GM18511 (cell line): ENCODE measurements around the gene TUBGCP3.
"Not testable (repeated sequence)": the region's sequence is repeated elsewhere in the genome, so short reads cannot be mapped to it uniquely, and the experiment has no call there.

Experiments used
- ATAC-seq: cut with Tn5 transposase; IDR thresholded peaks from one replicate; pipeline ENCODE4 v1.9.1; 2021; ENCODE audit warnings: mild to moderate bottlenecking, moderate library complexity; ENCODE audit not compliant: unreplicated experiment

The TUBGCP3 gene

GRCh38 chr13:112486386-112487126 lies 101.4 kb downstream of the TUBGCP3 start:
- ATAC-seq, result no peak

GRCh38 chr13:112485814-112486213 lies 102.1 kb downstream of the TUBGCP3 start:
- ATAC-seq, result not testable (repeated sequence)

- ATAC-seq, result no peak
Measured at GRCh38 chr13:112483299-112483698, 104.7 kb downstream of the TUBGCP3 start.

GRCh38 chr13:112481458-112481857 lies 106.5 kb downstream of the TUBGCP3 start:
- no peak for ATAC-seq

- no peak for ATAC-seq
Measured at GRCh38 chr13:112479389-112479788, 108.6 kb downstream of the TUBGCP3 start.

- no peak for ATAC-seq
Measured at GRCh38 chr13:112477070-112477619, 110.8 kb downstream of the TUBGCP3 start.

- no peak for ATAC-seq
Measured at GRCh38 chr13:112475889-112476288, 112.1 kb downstream of the TUBGCP3 start.

GRCh38 chr13:112474869-112475268 lies 113.1 kb downstream of the TUBGCP3 start:
- ATAC-seq, result no peak

GRCh38 chr13:112473818-112474217 lies 114.1 kb downstream of the TUBGCP3 start:
- no peak for ATAC-seq

- ATAC-seq, result no peak
Measured at GRCh38 chr13:112469071-112469745, 118.7 kb downstream of the TUBGCP3 start.

GRCh38 chr13:112468069-112468468 lies 119.9 kb downstream of the TUBGCP3 start:
- no peak for ATAC-seq

- no peak for ATAC-seq
Measured at GRCh38 chr13:112467236-112467635, 120.7 kb downstream of the TUBGCP3 start.

GRCh38 chr13:112466132-112467058 lies 121.6 kb downstream of the TUBGCP3 start:
- ATAC-seq, result no peak

- ATAC-seq, result no peak
Measured at GRCh38 chr13:112465251-112466131, 122.5 kb downstream of the TUBGCP3 start.

GRCh38 chr13:112464720-112465119 lies 123.2 kb downstream of the TUBGCP3 start:
- ATAC-seq, result no peak

GRCh38 chr13:112462408-112462807 lies 125.5 kb downstream of the TUBGCP3 start:
- ATAC-seq, result no peak

GRCh38 chr13:112457485-112457884 lies 130.5 kb downstream of the TUBGCP3 start:
- no peak for ATAC-seq

- ATAC-seq, result no peak
Measured at GRCh38 chr13:112457081-112457480, 130.9 kb downstream of the TUBGCP3 start.

- ATAC-seq, result no peak
Measured at GRCh38 chr13:112456138-112457056, 131.6 kb downstream of the TUBGCP3 start.
